Measurements from ENCODE around the gene SNX11.
A peak's percentile ranks its signal among the peaks of the same experiment; 100 is the strongest.
"Not testable (repeated sequence)": the region's sequence is repeated elsewhere in the genome, so short reads cannot be mapped to it uniquely, and the experiment has no call there.

SNX11 gene

GRCh38 chr17:48107137-48108055 is at the start of gene SNX11:
SNX11 (plus strand) TSS chr17:48107766; CDS start chr17:48112044, 4,278 bp downstream.
- DNase-seq = peak; percentile 99

- no peak for DNase-seq
Measured at GRCh38 chr17:48058393-48059124, 49.0 kb upstream of the SNX11 start.

GRCh38 chr17:48059125-48059668 is 48.4 kb upstream of the SNX11 start:
- no peak for DNase-seq

GRCh38 chr17:48060249-48060648 is 47.3 kb upstream of the SNX11 start:
- no peak for DNase-seq

- no peak for DNase-seq
Measured at GRCh38 chr17:48062273-48062672, 45.3 kb upstream of the SNX11 start.

- no peak for DNase-seq
Measured at GRCh38 chr17:48064638-48065037, 42.9 kb upstream of the SNX11 start.

GRCh38 chr17:48066192-48066591 is 41.4 kb upstream of the SNX11 start:
- DNase-seq = no peak

- DNase-seq = no peak
Measured at GRCh38 chr17:48066656-48067055, 40.9 kb upstream of the SNX11 start.

GRCh38 chr17:48067245-48067644 is 40.3 kb upstream of the SNX11 start:
- DNase-seq = no peak

GRCh38 chr17:48067808-48068207 is 39.8 kb upstream of the SNX11 start:
- DNase-seq = not testable (repeated sequence)

- DNase-seq = peak; percentile 52
Measured at GRCh38 chr17:48068491-48068961, 39.0 kb upstream of the SNX11 start.

- no peak for DNase-seq
Measured at GRCh38 chr17:48070195-48070594, 37.4 kb upstream of the SNX11 start.

- no peak for DNase-seq
Measured at GRCh38 chr17:48071654-48072053, 35.9 kb upstream of the SNX11 start.

GRCh38 chr17:48072811-48073210 is 34.8 kb upstream of the SNX11 start:
- not testable (repeated sequence) for DNase-seq

- not testable (repeated sequence) for DNase-seq
Measured at GRCh38 chr17:48073566-48074094, 33.9 kb upstream of the SNX11 start.

GRCh38 chr17:48074322-48075081 is 33.1 kb upstream of the SNX11 start:
- DNase-seq = peak; percentile 91

- DNase-seq = not testable (repeated sequence)
Measured at GRCh38 chr17:48077152-48077551, 30.4 kb upstream of the SNX11 start.

GRCh38 chr17:48081858-48082257 is 25.7 kb upstream of the SNX11 start:
- DNase-seq = no peak

- DNase-seq = no peak
Measured at GRCh38 chr17:48084932-48085331, 22.6 kb upstream of the SNX11 start.

- DNase-seq = no peak
Measured at GRCh38 chr17:48093341-48094045, 14.1 kb upstream of the SNX11 start.

GRCh38 chr17:48095611-48096010 is 12.0 kb upstream of the SNX11 start:
- DNase-seq = no peak

GRCh38 chr17:48100160-48100559 is 7.4 kb upstream of the SNX11 start:
- no peak for DNase-seq
